ENCODE measurements around the gene TLR6. TPM values are rescaled to one million over a fixed set of nuclear protein-coding genes. Genes with fewer than 3 reads are reported as not detected.

The TLR6 gene
- total and polyA plus RNA-seq, 2 experiments from 2014 or later, result 0.36 to 0.76 TPM

GRCh38 chr4:38800366-38800765 is 56.3 kb downstream of the TLR6 start:
- Histone ChIP-seq H3K27me3 (replicated peaks; ENCODE audit: insufficient read depth) (peaks cover 7% of the 10 kb centered on the region), H3K36me3 (ENCODE audit: low read depth) (no peaks in the 10 kb centered on the region), H3F3A (ENCODE audit: insufficient read depth) (no peaks in the 10 kb centered on the region), H3K27ac (no peak overlapping the region), H2AFZ (no peak overlapping the region), H3K9me3 (ENCODE audit: low read depth) (no peaks in the 10 kb centered on the region), H3K79me2 (ENCODE audit: insufficient read depth) (no peaks in the 10 kb centered on the region), H3K4me1 (ENCODE audit: insufficient read depth) (peaks cover 4% of the 10 kb centered on the region; the same call in 1 of the 2 replicates), H4K20me1 (ENCODE audit: insufficient read depth) (no peaks in the 10 kb centered on the region), H3K4me3 (no peak overlapping the region), H3K9me2 (ENCODE audit: insufficient read depth) (no peaks in the 10 kb centered on the region), H3K4me2 (ENCODE audit: unreplicated experiment) (no peak overlapping the region), H3K9ac (no peak overlapping the region)
- in situ Hi-C loops (cut with MboI), result no loop called here
- DNase-seq, result no peak
- TF ChIP-seq EZH2 (IDR thresholded peaks at IDR 0.05; ENCODE audit: insufficient read depth, poor library complexity, severe bottlenecking), result no peak
- no peak for TF ChIP-seq EZH2phosphoT487 (IDR thresholded peaks at IDR 0.05; ENCODE audit: insufficient read depth, low read depth)
- 85 to 95% methylated on average over 2 of the region's 2 CpGs for WGBS, 2 experiments (ENCODE audit: low coverage in 1 of 2, low lambda C conversion rate in 2 of 2, missing lambda C conversion rate in 2 of 2)

GRCh38 chr4:38795087-38795486 is 61.5 kb downstream of the TLR6 start:
- no peak overlapping the region for H3K4me2 ChIP-seq (ENCODE audit: unreplicated experiment)
- DNase-seq, result no peak
- H3K79me2 ChIP-seq (ENCODE audit: insufficient read depth), result no peaks in the 10 kb centered on the region
- H2AFZ ChIP-seq, result no peak overlapping the region
- H3K9ac ChIP-seq, result no peak overlapping the region
- H3K27me3 ChIP-seq (replicated peaks; ENCODE audit: insufficient read depth), result peaks cover 14% of the 10 kb centered on the region
- 61 to 67% methylated on average over 3 of the region's 3 CpGs for WGBS, 2 experiments (ENCODE audit: low coverage in 1 of 2, low lambda C conversion rate in 2 of 2, missing lambda C conversion rate in 2 of 2)
- in situ Hi-C loops (cut with MboI), result no loop called here
- no peaks in the 10 kb centered on the region for H4K20me1 ChIP-seq (ENCODE audit: insufficient read depth)
- H3K4me3 ChIP-seq, result no peak overlapping the region
- TF ChIP-seq EZH2 (IDR thresholded peaks at IDR 0.05; ENCODE audit: insufficient read depth, poor library complexity, severe bottlenecking), result no peak
- no peak for TF ChIP-seq EZH2phosphoT487 (IDR thresholded peaks at IDR 0.05; ENCODE audit: insufficient read depth, low read depth)
- no peaks in the 10 kb centered on the region for H3K9me2 ChIP-seq (ENCODE audit: insufficient read depth)
- no peaks in the 10 kb centered on the region for H3K9me3 ChIP-seq (ENCODE audit: low read depth)
- H3K36me3 ChIP-seq (ENCODE audit: low read depth), result no peaks in the 10 kb centered on the region
- no peak overlapping the region for H3K27ac ChIP-seq
- H3F3A ChIP-seq (ENCODE audit: insufficient read depth), result no peaks in the 10 kb centered on the region
- no peaks in the 10 kb centered on the region for H3K4me1 ChIP-seq (ENCODE audit: insufficient read depth)

GRCh38 chr4:38794051-38794450 is 62.6 kb downstream of the TLR6 start:
- H3K4me1 ChIP-seq (ENCODE audit: insufficient read depth), result no peaks in the 10 kb centered on the region
- H3K79me2 ChIP-seq (ENCODE audit: insufficient read depth), result no peaks in the 10 kb centered on the region
- no peaks in the 10 kb centered on the region for H3K9me2 ChIP-seq (ENCODE audit: insufficient read depth)
- H3K27me3 ChIP-seq (replicated peaks; ENCODE audit: insufficient read depth), result peaks cover 14% of the 10 kb centered on the region
- H3K4me3 ChIP-seq, result no peak overlapping the region
- no peak overlapping the region for H2AFZ ChIP-seq
- TF ChIP-seq EZH2 (IDR thresholded peaks at IDR 0.05; ENCODE audit: insufficient read depth, poor library complexity, severe bottlenecking) (no peak), EZH2phosphoT487 (IDR thresholded peaks at IDR 0.05; ENCODE audit: insufficient read depth, low read depth) (no peak)
- no peaks in the 10 kb centered on the region for H4K20me1 ChIP-seq (ENCODE audit: insufficient read depth)
- H3F3A ChIP-seq (ENCODE audit: insufficient read depth), result no peaks in the 10 kb centered on the region
- H3K4me2 ChIP-seq (ENCODE audit: unreplicated experiment), result no peak overlapping the region
- no peaks in the 10 kb centered on the region for H3K9me3 ChIP-seq (ENCODE audit: low read depth)
- 49 to 55% methylated on average over 2 of the region's 2 CpGs for WGBS, 2 experiments (ENCODE audit: low coverage in 1 of 2, low lambda C conversion rate in 2 of 2, missing lambda C conversion rate in 2 of 2)
- no peak for DNase-seq
- in situ Hi-C loops (cut with MboI), result no loop called here
- H3K36me3 ChIP-seq (ENCODE audit: low read depth), result no peaks in the 10 kb centered on the region
- H3K9ac ChIP-seq, result no peak overlapping the region
- no peak overlapping the region for H3K27ac ChIP-seq

GRCh38 chr4:38791010-38791409 is 65.6 kb downstream of the TLR6 start:
- Histone ChIP-seq H3K79me2 (ENCODE audit: insufficient read depth) (no peaks in the 10 kb centered on the region), H3K36me3 (ENCODE audit: low read depth) (no peaks in the 10 kb centered on the region), H3K4me2 (ENCODE audit: unreplicated experiment) (no peak overlapping the region), H3K9ac (no peak overlapping the region), H3K9me2 (ENCODE audit: insufficient read depth) (no peaks in the 10 kb centered on the region), H3K4me3 (no peak overlapping the region), H3F3A (ENCODE audit: insufficient read depth) (no peaks in the 10 kb centered on the region), H2AFZ (no peak overlapping the region), H3K9me3 (ENCODE audit: low read depth) (no peaks in the 10 kb centered on the region), H3K27ac (no peak overlapping the region), H3K27me3 (replicated peaks; ENCODE audit: insufficient read depth) (peaks cover 7% of the 10 kb centered on the region; the same call in 1 of the 2 replicates), H4K20me1 (ENCODE audit: insufficient read depth) (no peaks in the 10 kb centered on the region), H3K4me1 (ENCODE audit: insufficient read depth) (no peaks in the 10 kb centered on the region)
- 62 to 63% methylated on average over 2 of the region's 2 CpGs for WGBS, 2 experiments (ENCODE audit: low coverage in 1 of 2, low lambda C conversion rate in 2 of 2, missing lambda C conversion rate in 2 of 2)
- no peak for DNase-seq
- in situ Hi-C loops (cut with MboI), result no loop called here
- no peak for TF ChIP-seq EZH2phosphoT487 (IDR thresholded peaks at IDR 0.05; ENCODE audit: insufficient read depth, low read depth)
- no peak for TF ChIP-seq EZH2 (IDR thresholded peaks at IDR 0.05; ENCODE audit: insufficient read depth, poor library complexity, severe bottlenecking)

GRCh38 chr4:38788317-38788716 is 68.3 kb downstream of the TLR6 start:
- Histone ChIP-seq H3K4me2 (ENCODE audit: unreplicated experiment) (no peak overlapping the region), H3K27ac (no peak overlapping the region), H4K20me1 (ENCODE audit: insufficient read depth) (no peaks in the 10 kb centered on the region), H3K27me3 (replicated peaks; ENCODE audit: insufficient read depth) (no peaks in the 10 kb centered on the region), H2AFZ (no peak overlapping the region), H3K9me3 (ENCODE audit: low read depth) (no peaks in the 10 kb centered on the region), H3K9me2 (ENCODE audit: insufficient read depth) (no peaks in the 10 kb centered on the region), H3K4me1 (ENCODE audit: insufficient read depth) (no peaks in the 10 kb centered on the region), H3K9ac (no peak overlapping the region), H3K79me2 (ENCODE audit: insufficient read depth) (no peaks in the 10 kb centered on the region), H3K36me3 (ENCODE audit: low read depth) (no peaks in the 10 kb centered on the region), H3F3A (ENCODE audit: insufficient read depth) (no peaks in the 10 kb centered on the region), H3K4me3 (no peak overlapping the region)
- TF ChIP-seq EZH2phosphoT487 (IDR thresholded peaks at IDR 0.05; ENCODE audit: insufficient read depth, low read depth), result no peak
- TF ChIP-seq EZH2 (IDR thresholded peaks at IDR 0.05; ENCODE audit: insufficient read depth, poor library complexity, severe bottlenecking), result no peak
- in situ Hi-C loops (cut with MboI), result no loop called here
- 0 to 8% methylated on average over 1 of the region's 1 CpG for WGBS, 2 experiments (ENCODE audit: low coverage in 1 of 2, low lambda C conversion rate in 2 of 2, missing lambda C conversion rate in 2 of 2)
- DNase-seq, result peak; percentile 31

Measured in GM23248 (cell line).